EH (cell line): Measurements from ENCODE around the gene MAST4.
A peak's percentile ranks its signal among the peaks of the same experiment; 100 is the strongest.

Experiments used
- DNase-seq: peaks from one replicate; pipeline ENCODE4 v3.0.0-alpha.2; 2015; ENCODE audit warnings: low read depth

The MAST4 gene

GRCh38 chr5:66595756-66596635 is at the start of gene MAST4:
TSS of gene MAST4 (plus strand) at chr5:66596393. CDS start at chr5:66596656, 263 bp downstream.
- peak; percentile 74 for DNase-seq

DNA sequence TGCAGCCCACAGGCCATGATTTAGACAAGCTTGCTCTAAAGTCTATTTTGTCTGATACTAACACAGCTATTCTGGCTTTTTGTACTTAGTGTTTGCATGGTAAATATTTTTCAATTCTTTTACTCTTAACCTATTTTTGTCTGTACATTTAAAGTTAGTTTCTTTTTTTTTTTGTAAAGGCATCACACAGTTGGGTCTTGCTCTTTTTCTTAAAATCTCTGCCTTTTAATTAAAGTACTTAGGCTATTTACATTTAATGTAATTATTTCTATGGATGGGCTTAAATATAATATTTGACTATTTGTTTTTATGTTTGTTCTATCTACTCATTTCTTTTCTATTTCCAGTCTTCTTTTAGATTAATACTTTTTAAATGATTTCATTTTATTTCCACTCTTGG is 49.7 kb upstream of the MAST4 start:
- DNase-seq = no peak

DNA sequence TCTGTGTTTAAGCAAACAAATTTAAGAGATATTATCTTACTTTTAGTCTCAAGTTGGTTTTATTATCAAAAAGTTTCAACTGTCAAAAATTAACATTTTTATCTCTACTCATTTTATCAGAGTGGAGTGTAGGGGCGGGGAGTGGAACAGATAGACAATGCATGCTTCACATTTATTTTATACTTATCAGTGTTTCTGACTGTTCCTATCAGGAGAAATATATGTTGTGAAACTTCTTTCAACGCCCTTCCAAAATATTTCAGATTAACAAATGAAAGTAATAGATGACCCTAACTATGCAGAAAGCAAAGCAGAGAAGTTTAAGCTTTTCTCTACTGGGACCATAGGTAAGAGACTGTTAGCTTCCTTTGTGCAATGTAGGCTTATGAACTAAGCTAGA is 44.9 kb upstream of the MAST4 start:
- DNase-seq = no peak

DNA sequence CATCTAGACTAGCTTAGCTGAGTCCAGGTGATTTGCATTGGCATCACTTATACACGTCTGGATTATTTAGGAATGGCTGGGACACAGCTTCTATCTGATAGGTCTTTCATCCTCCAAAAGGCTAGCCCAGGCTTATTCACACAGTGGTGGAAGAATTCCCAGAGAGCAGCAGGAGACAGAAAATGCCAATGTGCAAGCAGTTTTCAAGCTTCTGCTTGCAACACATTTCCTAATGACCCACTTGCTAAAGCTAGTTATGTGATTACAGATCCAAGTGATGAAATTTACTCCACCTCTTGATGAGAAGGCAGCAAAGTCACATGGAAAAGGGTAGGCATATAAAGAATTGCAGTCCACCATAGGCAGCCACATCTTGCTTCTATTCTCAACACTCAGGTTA is 44.2 kb upstream of the MAST4 start:
- no peak for DNase-seq

DNA sequence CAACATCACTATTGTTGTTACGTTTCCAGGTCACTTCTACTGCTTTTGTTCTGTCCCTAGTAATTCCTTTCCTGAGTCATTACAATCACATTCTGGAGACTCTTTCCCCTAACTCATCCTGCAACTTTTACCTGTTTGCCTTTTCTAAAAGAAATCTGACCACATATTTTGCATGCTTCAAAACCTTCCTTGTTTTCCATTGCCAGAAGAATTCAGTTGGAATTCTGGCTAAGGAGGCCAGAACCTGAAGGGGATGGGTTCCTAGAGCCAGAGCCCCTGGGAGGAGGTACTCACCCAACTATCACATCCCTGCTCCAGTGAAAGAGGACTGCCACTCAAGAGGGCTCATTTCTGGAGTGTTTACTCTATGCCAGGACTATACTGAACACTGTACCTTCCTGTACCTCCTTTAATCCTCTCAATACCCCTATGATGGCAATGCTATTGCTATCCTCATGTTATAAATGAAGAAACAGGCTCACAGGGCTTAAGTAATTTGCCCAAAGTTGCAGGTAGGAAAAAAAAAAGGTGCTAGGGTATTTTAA is 42.8 kb upstream of the MAST4 start:
- no peak for DNase-seq

GRCh38 chr5:66553916-66554575 is 42.1 kb upstream of the MAST4 start:
- DNase-seq = no peak

DNA sequence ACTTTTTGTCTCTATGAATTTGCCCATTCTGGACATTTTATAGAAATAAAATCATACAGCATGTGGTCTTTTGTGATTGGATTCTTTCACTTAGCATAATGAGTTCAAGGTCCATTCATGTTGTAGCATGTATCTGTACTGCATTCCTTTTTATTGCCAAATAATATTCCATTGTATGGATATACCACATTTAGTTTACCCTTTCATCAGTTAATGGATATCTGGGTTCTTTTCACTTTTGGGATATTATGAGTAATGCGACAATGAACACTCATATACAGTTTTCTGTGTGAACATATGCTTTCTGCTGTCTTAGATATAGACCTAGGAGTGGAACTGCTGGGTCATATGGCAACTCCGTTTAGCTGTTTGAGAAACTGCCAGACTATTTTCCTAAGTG is 41.3 kb upstream of the MAST4 start:
- no peak for DNase-seq

DNA sequence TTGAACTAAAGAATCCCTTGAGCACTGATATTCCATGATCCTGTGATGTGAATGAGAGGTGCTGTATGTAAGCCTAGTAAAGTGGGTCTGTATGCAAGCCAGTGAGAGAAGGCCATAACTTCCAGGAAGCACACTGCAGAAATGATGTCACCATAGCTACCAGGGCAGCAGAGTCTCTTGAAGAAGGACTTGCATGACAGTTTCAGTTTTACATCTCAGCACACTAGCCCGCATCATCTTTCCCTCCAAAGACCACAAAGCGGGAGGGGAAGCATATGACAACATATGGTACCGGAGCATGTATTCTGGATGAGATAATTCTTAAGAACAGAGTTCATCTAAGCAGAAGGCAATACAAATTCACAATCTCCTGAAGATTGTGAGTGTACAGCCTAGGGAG is 37.6 kb upstream of the MAST4 start:
- no peak for DNase-seq

- DNase-seq = no peak
Measured at GRCh38 chr5:66560371-66560770, 35.8 kb upstream of the MAST4 start.

DNA sequence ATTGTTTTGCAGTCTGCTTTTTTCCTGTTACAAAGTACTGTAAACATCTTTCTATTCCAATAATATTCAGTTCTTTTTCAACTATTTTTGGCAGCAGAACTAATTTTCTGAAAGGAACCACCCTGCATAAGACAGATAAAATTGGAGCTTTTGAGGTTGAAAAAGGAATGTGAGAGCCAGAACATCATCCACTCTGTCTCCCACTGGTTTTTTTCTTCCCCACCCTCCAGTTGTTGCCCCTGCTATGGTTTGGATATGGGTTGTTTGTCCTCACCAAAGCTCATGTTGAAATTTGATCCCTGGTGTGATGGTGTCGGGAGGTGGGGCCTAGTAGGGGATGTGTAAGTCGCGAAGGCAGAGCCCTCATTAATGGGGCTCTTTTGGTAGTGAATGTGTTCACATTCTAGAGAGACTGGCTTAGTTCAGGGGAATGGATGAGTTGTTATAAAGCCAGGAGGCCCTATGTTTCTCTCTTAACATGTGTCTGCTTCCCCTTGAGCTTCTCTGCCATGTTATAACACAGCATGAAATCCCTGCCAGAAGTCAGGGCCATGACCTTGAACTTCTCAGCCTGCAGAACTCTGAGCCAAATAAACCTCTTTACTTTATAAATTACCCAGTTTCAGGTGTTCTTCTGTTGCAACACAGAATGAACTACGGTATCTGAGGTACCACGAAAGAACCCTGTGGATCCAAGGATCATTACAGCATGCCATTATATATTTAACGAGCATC is 34.8 kb upstream of the MAST4 start:
- DNase-seq = no peak

DNA sequence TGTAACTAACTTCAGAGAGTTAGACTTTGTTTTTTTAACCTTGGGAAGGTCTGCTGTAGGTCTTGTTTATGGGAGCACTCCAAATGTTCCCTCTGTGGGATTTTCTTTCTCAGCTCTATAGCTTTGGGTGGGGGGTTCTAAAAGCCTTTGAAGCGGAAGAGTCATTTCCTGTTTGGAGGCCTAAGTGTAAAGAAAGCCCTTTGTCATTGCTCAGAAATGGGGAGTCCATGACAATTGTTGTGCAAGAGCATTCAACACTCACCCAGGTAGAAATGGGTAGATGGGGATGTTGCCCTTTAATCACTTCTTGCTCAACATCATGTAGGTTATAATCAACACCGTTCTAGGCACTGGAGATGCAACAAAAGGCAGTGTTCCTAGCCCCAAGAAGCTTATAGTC is 30.3 kb upstream of the MAST4 start:
- DNase-seq = no peak

DNA sequence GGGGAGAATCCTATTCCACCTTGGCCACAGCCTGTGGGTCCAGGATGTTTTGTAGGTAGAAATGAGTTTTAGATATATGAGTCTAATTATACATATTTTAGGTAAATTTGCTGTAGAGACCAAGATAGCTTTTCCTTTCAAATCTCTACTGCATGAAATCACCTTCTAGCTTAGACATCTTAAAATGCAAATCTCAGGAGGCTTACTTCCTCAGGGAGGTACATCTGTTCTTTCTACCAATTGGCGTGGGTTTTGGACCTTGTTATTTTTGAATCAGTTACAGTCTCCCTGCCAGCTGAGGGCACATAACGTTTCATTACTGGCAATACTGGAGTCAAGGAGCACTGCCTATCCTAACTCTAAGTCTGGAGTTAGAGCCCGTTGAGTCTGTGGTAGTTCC is 28.7 kb upstream of the MAST4 start:
- no peak for DNase-seq

DNA sequence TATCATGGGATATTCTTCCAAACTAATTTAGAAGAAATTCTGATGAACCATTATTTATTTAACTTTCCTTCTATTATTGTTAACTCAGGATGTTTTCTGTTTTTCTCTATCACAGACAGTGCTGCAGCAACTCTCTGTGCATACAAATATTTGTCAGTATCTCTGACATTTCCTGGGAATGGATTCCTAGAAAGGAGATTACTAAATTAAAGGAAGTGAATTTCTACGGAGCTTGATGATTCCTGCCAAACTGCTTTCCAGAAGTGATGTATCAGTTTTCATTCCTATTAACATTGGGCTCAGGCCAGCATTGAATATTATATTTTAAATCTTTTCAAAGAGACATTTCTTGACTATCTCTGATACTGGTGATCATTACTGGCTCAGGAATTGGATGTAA is 26.0 kb upstream of the MAST4 start:
- DNase-seq = no peak

DNA sequence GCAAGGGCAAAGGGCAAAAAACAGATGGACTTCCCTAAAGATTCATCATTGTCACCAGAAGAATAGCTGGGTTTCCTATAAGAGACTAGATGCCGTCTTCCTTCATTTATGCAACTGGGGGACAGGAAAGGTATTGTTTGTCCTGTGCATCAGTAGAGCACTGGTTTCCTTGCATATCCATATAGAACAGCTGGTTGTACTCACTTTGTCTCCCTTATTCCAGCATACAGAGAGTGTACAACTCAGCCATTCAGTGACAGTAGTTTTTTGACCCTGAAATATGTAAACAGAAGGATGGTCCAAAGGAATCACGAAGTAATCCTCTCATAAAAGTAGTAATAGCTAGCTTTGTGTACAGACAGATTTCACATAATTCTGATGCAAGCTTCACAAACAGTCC is 22.5 kb upstream of the MAST4 start:
- no peak for DNase-seq

- DNase-seq = no peak
Measured at GRCh38 chr5:66582499-66583165, 13.6 kb upstream of the MAST4 start.

GRCh38 chr5:66585291-66585690 is 10.9 kb upstream of the MAST4 start:
- DNase-seq = no peak

DNA sequence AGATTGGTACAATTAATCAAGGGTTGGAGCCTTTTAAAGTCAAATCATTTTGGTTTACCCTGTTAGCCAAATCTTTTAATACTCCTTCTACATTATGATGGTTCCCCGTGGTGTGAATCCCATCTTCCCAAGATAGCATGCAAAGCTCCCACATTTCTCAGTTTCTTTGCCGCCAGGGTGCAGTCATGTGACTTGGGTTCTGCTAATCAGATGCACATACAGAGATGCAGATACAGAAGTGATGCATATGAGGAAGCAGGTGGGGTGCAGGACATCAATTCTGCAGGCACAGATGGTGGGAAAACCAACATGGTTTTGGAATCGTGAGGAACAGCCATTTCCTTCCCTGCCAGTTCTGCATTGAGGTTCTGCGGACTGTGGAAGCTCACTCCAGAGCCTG is 8.4 kb upstream of the MAST4 start:
- DNase-seq = no peak

DNA sequence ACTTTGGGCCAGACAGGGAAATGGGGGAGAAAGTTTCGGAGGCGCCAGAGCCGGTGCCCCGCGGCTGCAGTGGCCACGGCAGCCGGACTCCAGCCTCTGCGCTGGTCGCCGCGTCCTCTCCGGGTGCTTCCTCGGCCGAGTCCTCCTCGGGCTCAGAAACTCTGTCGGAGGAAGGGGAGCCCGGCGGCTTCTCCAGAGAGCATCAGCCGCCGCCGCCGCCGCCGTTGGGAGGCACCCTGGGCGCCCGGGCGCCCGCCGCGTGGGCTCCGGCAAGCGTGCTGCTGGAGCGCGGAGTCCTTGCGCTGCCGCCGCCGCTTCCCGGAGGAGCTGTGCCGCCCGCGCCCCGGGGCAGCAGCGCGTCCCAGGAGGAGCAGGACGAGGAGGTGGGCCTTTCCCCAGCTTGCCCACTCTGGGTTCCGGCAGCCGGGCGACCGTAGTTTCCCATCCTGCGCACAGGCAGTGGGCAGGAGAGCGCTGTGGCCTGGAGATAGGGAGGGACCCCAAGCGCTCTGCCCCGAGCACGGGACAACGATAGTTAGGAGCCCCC is 516 bp downstream of the MAST4 start:
- peak; percentile 13 for DNase-seq

- peak; percentile 11 for DNase-seq
Measured at GRCh38 chr5:66597183-66597757, 1.1 kb downstream of the MAST4 start.

GRCh38 chr5:66602621-66603020 is 6.4 kb downstream of the MAST4 start:
- DNase-seq = no peak

GRCh38 chr5:66603164-66603563 is 7.0 kb downstream of the MAST4 start:
- DNase-seq = no peak
